H9 (cell line): Measurements from ENCODE around the gene RIPPLY3. TPM values are rescaled to one million over a fixed set of nuclear protein-coding genes. Genes with fewer than 3 reads are reported as not detected.

ENCODE experiments used
- DNase-seq: peaks from one replicate; pipeline ENCODE4 v3.0.0-alpha.2; 2017
- H2AFZ ChIP-seq: one replicate; pipeline ENCODE4 v1.6.1; 2013; ENCODE audit warnings: mild to moderate bottlenecking, low read length, control low read depth, moderate library complexity
- H2AK5ac ChIP-seq: 2 replicates; pipeline ENCODE4 v1.6.1; 2013; ENCODE audit warnings: low read length, control low read depth, mixed read lengths; ENCODE audit not compliant: insufficient read length
- H2BK120ac ChIP-seq: one replicate; pipeline ENCODE4 v1.6.1; 2013; ENCODE audit warnings: low read depth, mild to moderate bottlenecking, low read length, control low read depth, inconsistent platforms; ENCODE audit not compliant: poor library complexity, severe bottlenecking
- H2BK12ac ChIP-seq: 2 replicates; pipeline ENCODE4 v1.6.1; 2013; ENCODE audit warnings: low read length, control low read depth, mixed read lengths, low read depth; ENCODE audit not compliant: insufficient read length
- H2BK15ac ChIP-seq: 2 replicates; pipeline ENCODE4 v1.6.1; 2013; ENCODE audit warnings: low read depth, low read length, control low read depth
- H2BK20ac ChIP-seq: one replicate; pipeline ENCODE4 v1.6.1; 2013; ENCODE audit warnings: low read depth, mild to moderate bottlenecking, low read length, control low read depth, inconsistent platforms; ENCODE audit not compliant: poor library complexity, severe bottlenecking
- H2BK5ac ChIP-seq: 2 replicates; pipeline ENCODE4 v1.6.1; 2013; ENCODE audit warnings: low read length, control low read depth, mixed read lengths; ENCODE audit not compliant: insufficient read length
- H3K14ac ChIP-seq: 2 replicates; pipeline ENCODE4 v1.6.1; 2013; ENCODE audit warnings: low read length, control low read depth; ENCODE audit not compliant: insufficient read depth
- H3K18ac ChIP-seq: 2 replicates; pipeline ENCODE4 v1.6.1; 2013; ENCODE audit warnings: low read depth, mild to moderate bottlenecking, mixed read lengths, low read length, control low read depth; ENCODE audit not compliant: insufficient read length
- H3K23ac ChIP-seq: 2 replicates; pipeline ENCODE4 v1.6.1; 2013; ENCODE audit warnings: low read length, control low read depth, mixed read lengths, low read depth; ENCODE audit not compliant: insufficient read length
- H3K23me2 ChIP-seq: 2 replicates; pipeline ENCODE4 v1.6.1; 2013; ENCODE audit warnings: low read depth, mild to moderate bottlenecking, mixed read lengths, low read length, control low read depth; ENCODE audit not compliant: insufficient read length, poor library complexity, severe bottlenecking
- H3K27ac ChIP-seq: 2 replicates; pipeline ENCODE4 v1.5.1; 2013; ENCODE audit warnings: low read length, control low read depth, mixed read lengths, low read depth; ENCODE audit not compliant: insufficient read length
- H3K27me3 ChIP-seq: 2 replicates; pipeline ENCODE4 v1.6.1; 2013; ENCODE audit warnings: low read length, control low read depth, inconsistent platforms; ENCODE audit not compliant: insufficient read depth
- H3K4ac ChIP-seq: 2 replicates; pipeline ENCODE4 v1.6.1; 2013; ENCODE audit warnings: low read depth, mild to moderate bottlenecking, control low read depth, inconsistent platforms, low read length, moderate library complexity
- H3K4me1 ChIP-seq: 2 replicates; pipeline ENCODE4 v1.6.1; 2013; ENCODE audit warnings: low read length, control low read depth, inconsistent platforms; ENCODE audit not compliant: insufficient read depth
- H3K4me2 ChIP-seq: 2 replicates; pipeline ENCODE4 v1.6.1; 2013; ENCODE audit warnings: low read length, control low read depth, mixed read lengths; ENCODE audit not compliant: insufficient read length, insufficient read depth
- H3K56ac ChIP-seq: 2 replicates; pipeline ENCODE4 v1.6.1; 2013; ENCODE audit warnings: low read depth, mild to moderate bottlenecking, mixed read lengths, low read length, control low read depth; ENCODE audit not compliant: insufficient read length
- H3K79me1 ChIP-seq: 2 replicates; pipeline ENCODE4 v1.6.1; 2013; ENCODE audit warnings: low read depth, mild to moderate bottlenecking, moderate library complexity, low read length, control low read depth, inconsistent platforms; ENCODE audit not compliant: insufficient read depth, poor library complexity, severe bottlenecking
- H3K79me2 ChIP-seq: 2 replicates; pipeline ENCODE4 v1.6.1; 2013; ENCODE audit warnings: low read length, control low read depth, inconsistent platforms; ENCODE audit not compliant: insufficient read depth
- H3K9ac ChIP-seq: 2 replicates; pipeline ENCODE4 v1.6.1; 2013; ENCODE audit warnings: low read length, control low read depth, mixed read lengths; ENCODE audit not compliant: insufficient read length; ENCODE audit errors: extremely low read depth
- H3K9me3 ChIP-seq: one replicate; pipeline ENCODE4 v1.6.1; 2013; ENCODE audit warnings: low read depth, low read length, inconsistent platforms; ENCODE audit not compliant: control insufficient read depth
- H3T11ph ChIP-seq: one replicate; pipeline ENCODE4 v1.6.1; 2013; ENCODE audit warnings: mild to moderate bottlenecking, low read length, control low read depth, inconsistent platforms
- H4K20me1 ChIP-seq: one replicate; pipeline ENCODE4 v1.6.1; 2013; ENCODE audit not compliant: control insufficient read depth, insufficient read length, insufficient read depth
- H4K5ac ChIP-seq: 2 replicates; pipeline ENCODE4 v1.6.1; 2013; ENCODE audit warnings: low read depth, mild to moderate bottlenecking, mixed read lengths, low read length, control low read depth; ENCODE audit not compliant: insufficient read length
- H4K8ac ChIP-seq: replicated peaks from 2 replicates; pipeline ENCODE4 v1.6.1; 2013; ENCODE audit warnings: low read length, control low read depth, mixed read lengths, low read depth; ENCODE audit not compliant: insufficient read length
- H4K91ac ChIP-seq: 2 replicates; pipeline ENCODE4 v1.6.1; 2013; ENCODE audit warnings: low read depth, mild to moderate bottlenecking, moderate library complexity, mixed read lengths, low read length, control low read depth; ENCODE audit not compliant: insufficient read length
- H3K27ac Mint-ChIP-seq, 3 experiments: 2 replicates in 2 of 3; 3 replicates in 1 of 3; pipeline ENCODE4 v1.8.0; 2020 to 2021; ENCODE audit warnings: mixed read lengths in 3 of 3, mild to moderate bottlenecking in 1 of 3, moderate library complexity in 1 of 3
- H3K27me3 Mint-ChIP-seq: 2 replicates; pipeline ENCODE4 v1.8.0; 2021; ENCODE audit warnings: low read depth, mild to moderate bottlenecking, moderate library complexity, mixed read lengths
- H3K36me3 Mint-ChIP-seq, 3 experiments: 2 replicates in 2 of 3; 3 replicates in 1 of 3; pipeline ENCODE4 v1.8.0; 2020 to 2021; ENCODE audit warnings: low read depth in 3 of 3, mixed read lengths in 3 of 3; ENCODE audit not compliant: insufficient read depth in 1 of 3
- H3K4me1 Mint-ChIP-seq, 2 experiments: 2 replicates each; pipeline ENCODE4 v1.8.0; 2020; ENCODE audit warnings: mixed read lengths in 2 of 2
- H3K4me3 Mint-ChIP-seq, 2 experiments: 2 replicates in 1 of 2; 3 replicates in 1 of 2; pipeline ENCODE4 v1.8.0; 2020 to 2021; ENCODE audit warnings: mild to moderate bottlenecking in 2 of 2, mixed read lengths in 2 of 2, moderate library complexity in 1 of 2
- H3K9me3 Mint-ChIP-seq, 2 experiments: 2 replicates in 1 of 2; 3 replicates in 1 of 2; pipeline ENCODE4 v1.8.0; 2020; ENCODE audit warnings: mild to moderate bottlenecking in 2 of 2, mixed read lengths in 2 of 2, moderate library complexity in 1 of 2
- CTCF ChIP-seq: fragments of 200-600 bp; sonication (generic); conservative IDR thresholded peaks from 3 replicates; pipeline ENCODE4 v1.8.0; 2021; ENCODE audit warnings: antibody characterized with exemption, mild to moderate bottlenecking
- WGBS: extraction: QIAGEN DNeasy Blood & Tissue Kit; methylation state at CpG from one replicate; pipeline ENCODE4 v1.1.7; 2013; ENCODE audit warnings: missing lambda C conversion rate, low lambda C conversion rate, mixed read lengths; ENCODE audit not compliant: insufficient read length; ENCODE audit errors: extremely low coverage; 5-methylcytosine and 5-hydroxymethylcytosine counted together
- total RNA-seq: library from RNA; stranded (reverse); gene quantifications from 2 replicates; pipeline ENCODE4 v1.2.1, GENCODE V29; 2021

The RIPPLY3 gene
- total RNA-seq, 1 experiment from 2014 or later = 1.9 TPM

- H3K4me2 ChIP-seq = no peak overlapping the region
These were observed 2.2 kb downstream of the RIPPLY3 start for GRCh38 chr21:37008724-37009123.

More at GRCh38 chr21:37008724-37009123, 2.2 kb downstream of the RIPPLY3 start:
- DNase-seq = no peak
- H3K23ac ChIP-seq = no peak overlapping the region
- H3T11ph ChIP-seq = no peak overlapping the region
- no peak for TF ChIP-seq CTCF
- Mint-ChIP-seq H3K27me3 (peaks cover 60% of the 10 kb centered on the region), H3K4me1 (peaks cover 8 to 11% of the 10 kb centered on the region in 2 experiments), H3K9me3 (no peaks in the 10 kb centered on the region), H3K36me3 (no peaks in the 10 kb centered on the region), H3K4me3 (no peak overlapping the region), H3K27ac (no peak overlapping the region)
- H3K14ac ChIP-seq = no peak overlapping the region
- H3K27ac ChIP-seq = no peak overlapping the region
- no peak overlapping the region for H2BK15ac ChIP-seq
- no CpG with 5 or more reads among the region's 12 CpGs for WGBS
- H3K4ac ChIP-seq = no peak overlapping the region
- no peak overlapping the region for H3K56ac ChIP-seq
- H3K79me2 ChIP-seq = no peaks in the 10 kb centered on the region
- H2BK5ac ChIP-seq = no peak overlapping the region
- H3K9me3 ChIP-seq = no peaks in the 10 kb centered on the region
- no peak overlapping the region for H2AFZ ChIP-seq
- no peak overlapping the region for H4K8ac ChIP-seq
- H2AK5ac ChIP-seq = no peak overlapping the region
- no peak overlapping the region for H2BK120ac ChIP-seq
- H3K79me1 ChIP-seq = no peaks in the 10 kb centered on the region
- no peak overlapping the region for H4K91ac ChIP-seq
- no peaks in the 10 kb centered on the region for H3K4me1 ChIP-seq
- peaks cover 12% of the 10 kb centered on the region for H3K23me2 ChIP-seq
- no peaks in the 10 kb centered on the region for H4K20me1 ChIP-seq
- no peak overlapping the region for H2BK20ac ChIP-seq
- H4K5ac ChIP-seq = no peak overlapping the region
- H3K18ac ChIP-seq = no peak overlapping the region
- no peak overlapping the region for H2BK12ac ChIP-seq
- peaks cover 8% of the 10 kb centered on the region; the same call in 1 of the 2 replicates for H3K27me3 ChIP-seq
- H3K9ac ChIP-seq = no peak overlapping the region
